Tibial artery (tissue), 4 donors: ENCODE measurements around the gene CDK6.

Experiments
- DNase-seq, 2 donors: peaks; one replicate each; pipeline ENCODE4 v3.0.0-alpha.2; 2019
- H3K27ac ChIP-seq, 2 donors: fragments of 200-600 bp; sonication (generic) in 1 of 2; 1 replicate in 1 of 2; 2 replicates in 1 of 2; pipeline ENCODE4 v1.5.1; 2018 to 2019; ENCODE audit warnings: mild to moderate bottlenecking in 1 of 2
- H3K27me3 ChIP-seq, 2 donors: fragments of 200-600 bp; sonication (generic) in 1 of 2; one replicate each; pipeline versions ENCODE4 v1.5.1 to v1.6.0; 2016 to 2019
- H3K36me3 ChIP-seq, 3 donors: fragments of 200-600 bp; sonication (generic) in 2 of 3; one replicate each; pipeline ENCODE4 v1.5.1; 2016 to 2019; ENCODE audit warnings: mild to moderate bottlenecking in 2 of 3
- H3K4me1 ChIP-seq, 4 donors: fragments of 200-600 bp; sonication (generic) in 2 of 4; 1 replicate in 3 of 4; 2 replicates in 1 of 4; pipeline ENCODE4 v1.5.1; 2016 to 2019
- H3K4me3 ChIP-seq, 2 donors: fragments of 200-600 bp; sonication (generic) in 1 of 2; 1 replicate in 1 of 2; 2 replicates in 1 of 2; pipeline ENCODE4 v1.5.1; 2018 to 2019; ENCODE audit warnings: mild to moderate bottlenecking in 2 of 2
- H3K9me3 ChIP-seq, 3 donors: fragments of 200-600 bp; sonication (generic) in 1 of 3; one replicate each; pipeline ENCODE4 v1.5.1; 2016 to 2019
- intact Hi-C: fragments of 100-400 bp; cut with DNase I; formaldehyde crosslinking; loops from one replicate; pipeline ENCODE4 v1.15.0; 2023; ENCODE audit warnings: low total_unique reads
- TF ChIP-seq, protein P1 (sequence below), 2 experiments: fragments of 200-600 bp in 1 of 2; fragments of 450-650 bp in 1 of 2; IDR thresholded peaks; one replicate each; pipeline ENCODE4 v1.5.1; 2017 to 2019; ENCODE audit warnings: antibody characterized with exemption in 2 of 2, mild to moderate bottlenecking in 1 of 2, moderate library complexity in 1 of 2

Gene CDK6

DNA sequence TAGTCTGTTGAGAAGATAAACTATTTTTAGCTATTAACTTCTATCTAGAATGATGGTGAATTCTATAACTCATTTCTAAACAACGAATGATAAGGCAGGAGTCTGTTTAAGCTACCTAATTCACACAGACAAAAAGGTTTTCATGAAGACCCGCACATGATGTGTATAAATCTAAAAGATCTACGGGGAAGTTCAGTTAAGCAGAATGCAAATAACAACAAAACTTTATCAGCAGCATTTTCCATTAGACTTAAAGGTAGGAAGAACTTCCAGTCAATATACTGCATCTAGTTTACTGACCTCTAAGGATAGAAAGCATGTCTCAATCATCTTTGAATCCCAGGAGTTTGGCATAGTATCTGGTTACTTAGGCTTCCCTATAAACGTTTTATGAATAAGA, 62.6 kb downstream of the CDK6 start:
- Histone ChIP-seq H3K4me1 (peaks cover 0 to 19% (median 0%) of the 10 kb centered on the region in 4 donors), H3K27me3 (no peaks in the 10 kb centered on the region), H3K4me3 (no peak overlapping the region), H3K27ac (no peak overlapping the region), H3K9me3 (no peaks in the 10 kb centered on the region), H3K36me3 (peaks cover 0 to 5% (median 0%) of the 10 kb centered on the region in 3 donors)
- intact Hi-C loops, result no loop called here
- no peak for DNase-seq
- TF ChIP-seq, protein P1, sequence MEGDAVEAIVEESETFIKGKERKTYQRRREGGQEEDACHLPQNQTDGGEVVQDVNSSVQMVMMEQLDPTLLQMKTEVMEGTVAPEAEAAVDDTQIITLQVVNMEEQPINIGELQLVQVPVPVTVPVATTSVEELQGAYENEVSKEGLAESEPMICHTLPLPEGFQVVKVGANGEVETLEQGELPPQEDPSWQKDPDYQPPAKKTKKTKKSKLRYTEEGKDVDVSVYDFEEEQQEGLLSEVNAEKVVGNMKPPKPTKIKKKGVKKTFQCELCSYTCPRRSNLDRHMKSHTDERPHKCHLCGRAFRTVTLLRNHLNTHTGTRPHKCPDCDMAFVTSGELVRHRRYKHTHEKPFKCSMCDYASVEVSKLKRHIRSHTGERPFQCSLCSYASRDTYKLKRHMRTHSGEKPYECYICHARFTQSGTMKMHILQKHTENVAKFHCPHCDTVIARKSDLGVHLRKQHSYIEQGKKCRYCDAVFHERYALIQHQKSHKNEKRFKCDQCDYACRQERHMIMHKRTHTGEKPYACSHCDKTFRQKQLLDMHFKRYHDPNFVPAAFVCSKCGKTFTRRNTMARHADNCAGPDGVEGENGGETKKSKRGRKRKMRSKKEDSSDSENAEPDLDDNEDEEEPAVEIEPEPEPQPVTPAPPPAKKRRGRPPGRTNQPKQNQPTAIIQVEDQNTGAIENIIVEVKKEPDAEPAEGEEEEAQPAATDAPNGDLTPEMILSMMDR (IDR thresholded peaks at IDR 0.05), result no peak

DNA sequence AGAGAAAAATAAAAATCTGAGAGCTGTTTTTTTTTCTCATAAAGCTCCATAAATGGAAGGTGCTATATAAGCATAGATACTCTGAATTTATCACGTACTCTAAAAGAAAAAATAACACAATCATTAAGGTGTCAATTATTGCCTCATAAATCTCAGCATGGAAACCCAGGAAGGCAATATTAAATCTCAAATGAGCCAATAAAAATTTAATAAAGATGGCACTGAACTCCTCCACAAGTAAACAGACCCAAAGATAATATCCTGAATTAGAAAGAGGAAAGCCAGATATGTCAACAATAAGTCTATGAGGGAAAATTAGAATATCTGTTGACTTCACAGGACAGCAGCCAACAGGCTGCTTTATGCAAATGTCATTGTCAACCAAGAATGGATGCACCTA, 66.5 kb downstream of the CDK6 start:
- intact Hi-C loops, result loop anchor here (5.0 to 10.0 kb wide), 2 partner anchors 47 to 55 kb away; no protein-coding TSS in a partner anchor
- no peak overlapping the region for H3K27ac ChIP-seq

DNA sequence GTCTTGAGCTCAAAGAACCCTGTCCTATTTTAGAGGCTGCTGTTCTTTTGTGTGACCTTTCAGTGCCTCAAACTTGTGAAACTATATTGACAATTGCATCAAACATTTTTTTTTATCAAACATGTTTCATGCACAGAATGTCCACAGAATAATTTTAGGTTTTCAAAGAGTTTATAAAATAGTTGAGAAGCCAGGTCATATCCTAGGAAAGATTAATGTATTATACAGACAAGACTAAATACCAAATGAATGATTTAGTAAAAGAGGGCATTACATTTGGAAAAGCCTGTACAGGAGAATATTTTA, 67.0 kb downstream of the CDK6 start:
- H3K9me3 ChIP-seq, result no peaks in the 10 kb centered on the region
- H3K36me3 ChIP-seq, result peaks cover 0 to 5% (median 0%) of the 10 kb centered on the region in 3 donors
- no peaks in the 10 kb centered on the region for H3K27me3 ChIP-seq
- no peak overlapping the region for H3K4me3 ChIP-seq
- TF ChIP-seq, protein P1 (IDR thresholded peaks at IDR 0.05), result no peak
- no peak for DNase-seq
- no peak overlapping the region for H3K27ac ChIP-seq
- intact Hi-C loops, result loop anchor here (5.0 to 10.0 kb wide), 2 partner anchors 48 to 55 kb away; no protein-coding TSS in a partner anchor
- H3K4me1 ChIP-seq, result peaks cover 0 to 53% (median 9%) of the 10 kb centered on the region in 4 donors

More for the DNA sequence above, 66.5 kb downstream of the CDK6 start:
- Histone ChIP-seq H3K27me3 (no peaks in the 10 kb centered on the region), H3K4me3 (no peak overlapping the region), H3K4me1 (peaks cover 0 to 50% (median 9%) of the 10 kb centered on the region in 4 donors), H3K36me3 (peaks cover 0 to 5% (median 0%) of the 10 kb centered on the region in 3 donors), H3K9me3 (no peaks in the 10 kb centered on the region)
- DNase-seq, result no peak
- TF ChIP-seq, protein P1 (IDR thresholded peaks at IDR 0.05), result no peak

DNA sequence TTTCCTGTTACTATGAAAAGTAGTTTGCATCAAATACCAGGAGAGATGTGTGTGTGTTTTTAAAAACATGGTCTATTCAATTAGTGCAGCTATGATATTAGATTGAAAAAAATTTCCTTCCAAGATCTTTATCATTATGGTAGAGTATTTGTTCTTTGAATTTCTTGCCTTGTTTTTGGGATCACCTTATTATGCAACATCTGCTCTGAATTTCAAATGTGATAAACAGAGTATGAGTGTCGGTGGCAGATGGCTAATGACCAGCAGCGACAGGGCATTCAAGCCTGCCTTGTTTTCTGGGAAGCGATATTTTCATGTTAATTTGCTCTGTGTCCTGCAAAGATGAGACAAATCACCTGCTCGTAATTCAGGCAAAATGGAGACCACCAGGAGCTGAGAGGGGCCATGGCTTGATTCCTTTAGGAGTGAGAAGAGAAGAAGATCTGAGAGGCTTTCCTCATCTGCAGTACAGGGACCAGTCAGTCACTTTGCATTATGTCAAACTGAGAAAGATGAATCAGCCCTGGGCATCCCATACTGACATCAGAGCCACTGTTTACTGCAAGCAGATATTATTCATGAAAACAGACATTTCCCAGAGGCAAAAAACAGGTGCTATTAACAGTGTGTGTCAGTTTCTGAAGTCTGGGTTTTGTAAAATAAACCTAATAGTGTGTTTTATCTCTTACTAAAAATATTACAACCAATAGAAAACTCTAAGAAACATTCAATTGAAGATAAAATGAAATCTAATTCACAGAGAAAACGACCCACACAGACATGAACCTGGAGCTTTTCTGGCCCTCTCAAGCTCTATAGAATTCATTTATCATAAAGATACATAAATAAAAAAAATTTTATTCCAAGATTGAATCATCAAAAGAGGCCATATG, 67.6 kb downstream of the CDK6 start:
- intact Hi-C loops, result loop anchor here (5.0 to 10.0 kb wide), 2 partner anchors 49 to 54 kb away; no protein-coding TSS in a partner anchor
- H3K27ac ChIP-seq, result no peak overlapping the region
- DNase-seq, result no peak

DNA sequence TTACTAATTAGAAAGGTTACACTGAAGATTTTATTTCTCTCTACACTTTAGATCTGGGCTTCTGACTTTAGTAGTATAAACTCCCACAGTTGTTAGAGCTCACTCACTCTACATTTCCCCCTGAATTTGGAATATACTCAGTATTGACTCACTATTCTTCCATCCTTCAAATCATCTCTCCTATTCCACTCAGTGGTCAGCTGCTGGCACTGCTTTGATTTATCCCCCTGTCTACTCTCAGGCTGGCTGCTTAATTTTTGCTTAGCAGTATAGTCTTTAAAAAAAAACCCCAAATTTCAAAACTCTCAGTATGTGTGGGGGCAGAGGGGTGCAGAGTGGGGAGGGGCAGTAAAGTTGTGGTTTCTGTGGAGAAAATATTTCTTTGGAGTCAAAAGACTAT, 68.9 kb downstream of the CDK6 start:
- Histone ChIP-seq H3K27ac (peak overlapping the region; percentile 37 to 61), H3K9me3 (no peaks in the 10 kb centered on the region), H3K4me3 (no peak overlapping the region), H3K4me1 (peaks cover 0 to 71% (median 12%) of the 10 kb centered on the region in 4 donors), H3K27me3 (no peaks in the 10 kb centered on the region), H3K36me3 (no peaks in the 10 kb centered on the region)
- TF ChIP-seq, protein P1 (IDR thresholded peaks at IDR 0.05), result no peak
- intact Hi-C loops, result loop anchor here (5.0 to 10.0 kb wide), 2 partner anchors 50 to 53 kb away; no protein-coding TSS in a partner anchor
- DNase-seq, result no peak

More for the DNA sequence above, 67.6 kb downstream of the CDK6 start:
- TF ChIP-seq, protein P1 (IDR thresholded peaks at IDR 0.05), result no peak
- Histone ChIP-seq H3K27me3 (no peaks in the 10 kb centered on the region), H3K36me3 (peaks cover 0 to 5% (median 0%) of the 10 kb centered on the region in 3 donors), H3K9me3 (no peaks in the 10 kb centered on the region), H3K4me3 (no peak overlapping the region), H3K4me1 (peaks cover 0 to 57% (median 9%) of the 10 kb centered on the region in 4 donors)
